Omental fat pad (tissue), 4 donors: ENCODE results near the gene TM4SF1. TPM values are rescaled to one million over a fixed set of nuclear protein-coding genes. Genes with fewer than 3 reads are reported as not detected.
A peak's percentile ranks its signal among the peaks of the same experiment; 100 is the strongest.

Source experiments
- ATAC-seq: fragments of 150-250 bp; one replicate; pipeline ENCODE4 v1.9.1; 2016; ENCODE audit warnings: mild to moderate bottlenecking, moderate library complexity; ENCODE audit not compliant: low FRiP score
- DNase-seq: peaks from one replicate; pipeline ENCODE4 v3.0.0-alpha.2; 2019; ENCODE audit warnings: low spot score
- CTCF ChIP-seq, 3 donors: fragments of 450-650 bp; IDR thresholded peaks; one replicate each; pipeline ENCODE4 v1.5.1; 2016 to 2017; ENCODE audit warnings: antibody characterized with exemption in 3 of 3, mild to moderate bottlenecking in 3 of 3, moderate library complexity in 2 of 3
- total RNA-seq, 4 donors: library from RNA; depleted of rRNA; stranded (reverse); fragments of >200 nt; gene quantifications; one replicate each; pipeline ENCODE4 v1.1.0, GENCODE V29; 2016

The TM4SF1 gene
- total RNA-seq, 4 donors from 2014 or later: 273 to 1,679 (median 590) TPM

- no peak for TF ChIP-seq CTCF (IDR thresholded peaks at IDR 0.05)
- DNase-seq (no peak), ATAC-seq (no peak)
Measured at GRCh38 chr3:149375501-149376196, 1.8 kb downstream of the TM4SF1 start.

GRCh38 chr3:149374793-149375500 lies 2.5 kb downstream of the TM4SF1 start:
- no peak for ATAC-seq
- no peak for DNase-seq
- no peak for TF ChIP-seq CTCF (IDR thresholded peaks at IDR 0.05)

- no peak for TF ChIP-seq CTCF (IDR thresholded peaks at IDR 0.05)
- DNase-seq: no peak
- no peak for ATAC-seq
Measured at GRCh38 chr3:149374391-149374790, 3.1 kb downstream of the TM4SF1 start.

GRCh38 chr3:149373235-149374125 lies 4.0 kb downstream of the TM4SF1 start:
- peak; percentile 11 for ATAC-seq

GRCh38 chr3:149371723-149372114 lies 5.7 kb downstream of the TM4SF1 start:
- ATAC-seq (no peak), DNase-seq (no peak)
- no peak for TF ChIP-seq CTCF (IDR thresholded peaks at IDR 0.05)

More at GRCh38 chr3:149373235-149374125, 4.0 kb downstream of the TM4SF1 start:
- no peak for DNase-seq
- no peak for TF ChIP-seq CTCF (IDR thresholded peaks at IDR 0.05)

- DNase-seq (no peak), ATAC-seq (no peak)
- TF ChIP-seq CTCF (IDR thresholded peaks at IDR 0.05): no peak
Measured at GRCh38 chr3:149371001-149371722, 6.3 kb downstream of the TM4SF1 start.
